HL-60 (cell line): Measurements from ENCODE around the gene ARHGAP18.

Experiments
- DNase-seq, 2 experiments: peaks; one replicate each; pipeline ENCODE4 v3.0.0-alpha.2; 2010 to 2020; ENCODE audit warnings: low read depth in 1 of 2, low spot score in 1 of 2
- H3K27ac ChIP-seq: fragments of 250-450 bp; sonication (Bioruptor Pico); replicated peaks from 2 replicates; pipeline ENCODE4 v1.5.1; 2020; ENCODE audit warnings: mild to moderate bottlenecking, moderate library complexity
- H3K27me3 ChIP-seq: fragments of 250-450 bp; sonication (Bioruptor Pico); 2 replicates; pipeline ENCODE4 v1.5.1; 2021; ENCODE audit warnings: mild to moderate bottlenecking, moderate library complexity; ENCODE audit not compliant: insufficient read depth, poor library complexity, severe bottlenecking
- H3K4me3 ChIP-seq: replicated peaks from 2 replicates; pipeline ENCODE4 v1.5.1; 2011; ENCODE audit warnings: mild to moderate bottlenecking, control low read depth, low read length; ENCODE audit not compliant: insufficient read depth
- CTCF ChIP-seq: IDR thresholded peaks from one replicate; pipeline ENCODE4 v1.5.1; 2011; ENCODE audit warnings: low read length, control low read depth, inconsistent platforms; ENCODE audit not compliant: insufficient read depth
- GABPA ChIP-seq: IDR thresholded peaks from 2 replicates; pipeline ENCODE4 v1.6.1; 2012; ENCODE audit warnings: low read depth
- POLR2AphosphoS5 ChIP-seq: IDR thresholded peaks from 2 replicates; pipeline ENCODE4 v1.6.1; 2012; ENCODE audit warnings: low read depth
- REST ChIP-seq: IDR thresholded peaks from 2 replicates; pipeline ENCODE4 v1.6.1; 2012; ENCODE audit warnings: low read depth; ENCODE audit not compliant: insufficient replicate concordance
- SPI1 ChIP-seq: IDR thresholded peaks from 2 replicates; pipeline ENCODE4 v1.6.1; 2012; ENCODE audit warnings: low read depth, mild to moderate bottlenecking, borderline replicate concordance

ARHGAP18 gene

GRCh38 chr6:129708496-129709195 lies 1.3 kb downstream of the ARHGAP18 start:
- no peak overlapping the region for H3K27ac ChIP-seq
- DNase-seq, result no peak
- H3K27me3 ChIP-seq, result no peaks in the 10 kb centered on the region
- no peak overlapping the region for H3K4me3 ChIP-seq
- TF ChIP-seq SPI1 (no peak), CTCF (no peak), GABPA (no peak), REST (no peak), POLR2AphosphoS5 (no peak)

- Histone ChIP-seq H3K27ac (no peak overlapping the region), H3K4me3 (no peak overlapping the region), H3K27me3 (no peaks in the 10 kb centered on the region)
- TF ChIP-seq GABPA, result no peak
- no peak for TF ChIP-seq REST
- TF ChIP-seq POLR2AphosphoS5, result no peak
- TF ChIP-seq SPI1, result no peak
- TF ChIP-seq CTCF, result no peak
- DNase-seq, result no peak
Measured at GRCh38 chr6:129707882-129708495, 2.0 kb downstream of the ARHGAP18 start.

- Histone ChIP-seq H3K27me3 (no peaks in the 10 kb centered on the region), H3K27ac (no peak overlapping the region), H3K4me3 (no peak overlapping the region)
- no peak for TF ChIP-seq REST
- TF ChIP-seq SPI1, result no peak
- TF ChIP-seq CTCF, result no peak
- TF ChIP-seq GABPA, result no peak
- no peak for TF ChIP-seq POLR2AphosphoS5
- DNase-seq, result no peak
Measured at GRCh38 chr6:129707028-129707427, 2.9 kb downstream of the ARHGAP18 start.
